K562 (cell line): ENCODE results near the gene CYB5R4. TPM values are rescaled to one million over a fixed set of nuclear protein-coding genes. Genes with fewer than 3 reads are reported as not detected.

ENCODE experiments used
- ATAC-seq: fragments of 200-7000 bp; cut with Tn5 transposase; 3 replicates; pipeline ENCODE4 v1.9.1; 2020; ENCODE audit warnings: moderate library complexity
- BruUV-seq: library from RNA; stranded (reverse); fragments of 400-500 nt; replicated peaks from 2 replicates; lab custom pipeline; 2021; lab: Mats Ljungman, UMichigan
- CTCF ChIA-PET: fragments of 300-600 bp; formaldehyde crosslinking; extraction: SDS; loops from one replicate; lab custom pipeline; 2021; ENCODE audit warnings: low intra/inter-chr PET ratio; lab: Yijun Ruan, JAX
- POLR2A ChIA-PET: fragments of 300-600, 350-650 bp; sonication (Branson Sonifier 250); formaldehyde crosslinking; extraction: SDS; loops from one replicate; lab custom pipeline; 2021; ENCODE audit warnings: antibody characterized with exemption, inconsistent platforms; lab: Yijun Ruan, JAX
- DNase-seq, 4 experiments: peaks; one replicate each; pipeline versions ENCODE4 v3.0.0 to v3.0.0-alpha.2; 2011 to 2018; ENCODE audit warnings: low spot score in 3 of 4, mixed read lengths in 3 of 4; ENCODE audit errors: extremely low read depth in 1 of 4
- FAIRE-seq: peaks from 2 replicates; lab custom pipeline; 2011; peaks lifted over from hg19 to GRCh38; lab: Jason Lieb, UNC
- H2AFZ ChIP-seq: 2 replicates; pipeline ENCODE4 v1.6.0; 2011; ENCODE audit warnings: low read depth, low read length, control low read depth, inconsistent platforms
- H3K27ac ChIP-seq: fragments of 200-600 bp; 3 replicates; pipeline ENCODE4 v1.8.0; 2011; ENCODE audit warnings: low read depth, mild to moderate bottlenecking, control low read depth, inconsistent platforms, low read length, moderate library complexity, mixed read lengths; ENCODE audit errors: extremely low read depth
- H3K27me3 ChIP-seq, 2 experiments: fragments of 300-600 bp in 1 of 2; 2 replicates in 1 of 2; 3 replicates in 1 of 2; pipeline versions ENCODE4 v1.6.0 to v1.8.0; 2011; ENCODE audit warnings: inconsistent platforms in 2 of 2, low read length in 2 of 2, mild to moderate bottlenecking in 1 of 2, mixed read lengths in 1 of 2, moderate library complexity in 1 of 2; ENCODE audit not compliant: control insufficient read depth in 2 of 2, insufficient read depth in 2 of 2
- H3K36me3 ChIP-seq: fragments of 300-600 bp; 3 replicates; pipeline ENCODE4 v1.8.0; 2011; ENCODE audit warnings: mild to moderate bottlenecking, low read length, inconsistent platforms; ENCODE audit not compliant: control insufficient read depth, insufficient read depth
- H3K4me1 ChIP-seq, 2 experiments: fragments of 200-600 bp in 1 of 2; replicated peaks in 1 of 2; 2 replicates in 1 of 2; 3 replicates in 1 of 2; pipeline versions ENCODE4 v1.5.1 to v1.8.0; 2011; ENCODE audit warnings: inconsistent platforms in 2 of 2, low read length in 2 of 2, mild to moderate bottlenecking in 1 of 2, mixed read lengths in 1 of 2, moderate library complexity in 1 of 2; ENCODE audit not compliant: control insufficient read depth in 2 of 2, insufficient read depth in 2 of 2
- H3K4me2 ChIP-seq: 2 replicates; pipeline ENCODE4 v1.6.1; 2011; ENCODE audit warnings: low read length, control low read depth, inconsistent platforms, mixed read lengths; ENCODE audit not compliant: insufficient read depth
- H3K4me3 ChIP-seq: fragments of 200-600 bp; sonication (generic), shearing (Covaris generic); 2 replicates; pipeline ENCODE4 v1.5.1; 2016; ENCODE audit warnings: control low read depth, inconsistent platforms
- H3K79me2 ChIP-seq: fragments of 200-600 bp; 3 replicates; pipeline ENCODE4 v1.8.0; 2011; ENCODE audit warnings: low read length, inconsistent platforms; ENCODE audit not compliant: control insufficient read depth, insufficient read depth
- H3K9ac ChIP-seq, 2 experiments: 2 replicates each; pipeline versions ENCODE4 v1.6.0 to v1.6.1; 2011; ENCODE audit warnings: low read depth in 2 of 2, low read length in 2 of 2, control low read depth in 1 of 2, inconsistent platforms in 1 of 2, mild to moderate bottlenecking in 1 of 2, mixed read lengths in 1 of 2; ENCODE audit not compliant: insufficient read depth in 1 of 2
- H3K9me1 ChIP-seq: one replicate; pipeline ENCODE4 v1.6.0; 2011; ENCODE audit warnings: inconsistent platforms, mild to moderate bottlenecking, low read length, moderate library complexity; ENCODE audit not compliant: control insufficient read depth, insufficient read depth
- H3K9me3 ChIP-seq: replicated peaks from 2 replicates; pipeline ENCODE4 v1.5.1; 2011; ENCODE audit warnings: low read depth, low read length, inconsistent platforms; ENCODE audit not compliant: control insufficient read depth, insufficient read depth
- H4K20me1 ChIP-seq: replicated peaks from 2 replicates; pipeline ENCODE4 v1.6.1; 2011; ENCODE audit warnings: low read length, inconsistent platforms, mixed read lengths; ENCODE audit not compliant: control insufficient read depth, insufficient read depth
- ELF1 ChIP-seq: fragments of 200-800 bp; sonication (Bioruptor generic); IDR thresholded peaks from 2 replicates; pipeline ENCODE4 v1.6.1; 2016; ENCODE audit warnings: missing genetic modification characterization, missing compliant biosample characterization
- HSF4 ChIP-seq: fragments of 250-450 bp; sonication (Bioruptor Pico); IDR thresholded peaks from 2 replicates; pipeline ENCODE4 v2.1.2; 2022; ENCODE audit warnings: mild to moderate bottlenecking, moderate library complexity, borderline replicate concordance
- KLF10 ChIP-seq: fragments of 250-450 bp; sonication (Bioruptor Pico); IDR thresholded peaks from 2 replicates; pipeline ENCODE4 v1.6.1; 2021; ENCODE audit warnings: matching md5 sums
- NCOR1 ChIP-seq: fragments of 450-650 bp; IDR thresholded peaks from 2 replicates; pipeline ENCODE4 v1.6.1; 2016; ENCODE audit warnings: mild to moderate bottlenecking, moderate library complexity
- RBM15 ChIP-seq: fragments of 200-400 bp; formaldehyde crosslinking; IDR thresholded peaks from 2 replicates; pipeline ENCODE4 v1.6.1; 2018; ENCODE audit warnings: mild to moderate bottlenecking, low read length, moderate library complexity; ENCODE audit not compliant: insufficient read depth
- RBM22 ChIP-seq: fragments of 200-400 bp; formaldehyde crosslinking; IDR thresholded peaks from 2 replicates; pipeline ENCODE4 v1.6.1; 2018; ENCODE audit warnings: low read length, low read depth; ENCODE audit not compliant: poor library complexity, severe bottlenecking
- RBM25 ChIP-seq: fragments of 200-400 bp; formaldehyde crosslinking; IDR thresholded peaks from 2 replicates; pipeline ENCODE4 v1.6.1; 2018; ENCODE audit warnings: low read length, low read depth, moderate library complexity; ENCODE audit not compliant: severe bottlenecking
- SMC3 ChIP-seq: conservative IDR thresholded peaks from 2 replicates; pipeline ENCODE4 v1.6.1; 2011; ENCODE audit warnings: low read depth, low read length, improper control_type of control experiment; ENCODE audit not compliant: insufficient read depth
- SOX6 ChIP-seq: fragments of 450-650 bp; IDR thresholded peaks from 2 replicates; pipeline ENCODE4 v1.6.1; 2014; ENCODE audit warnings: mild to moderate bottlenecking
- TRIM28 ChIP-seq: fragments of 450-650 bp; IDR thresholded peaks from 2 replicates; pipeline ENCODE4 v1.6.1; 2017
- ZC3H4 ChIP-seq: sonication (generic); formaldehyde crosslinking; IDR thresholded peaks from 2 replicates; pipeline ENCODE4 v1.9.0; 2021; ENCODE audit warnings: missing genetic modification reagents, borderline replicate concordance
- ZFP36 ChIP-seq: fragments of 150-350 bp; IDR thresholded peaks from 2 replicates; pipeline ENCODE4 v1.6.1; 2018; ENCODE audit warnings: low read length, low read depth; ENCODE audit not compliant: partially characterized antibody
- ZKSCAN3 ChIP-seq: fragments of 250-450 bp; sonication (Bioruptor Pico); IDR thresholded peaks from 2 replicates; pipeline ENCODE4 v1.4.0; 2020
- ZNF586 ChIP-seq: fragments of 450-650 bp; formaldehyde crosslinking; conservative IDR thresholded peaks from 2 replicates; pipeline ENCODE4 v1.4.0; 2020; ENCODE audit warnings: mild to moderate bottlenecking, moderate library complexity
- in situ Hi-C: fragments of 300-500 bp; cut with MboI; formaldehyde crosslinking; loops from 4 replicates; pipeline ENCODE4 v1.15.0; 2018; ENCODE audit warnings: inconsistent platforms, mixed read lengths
- intact Hi-C: fragments of 100-400 bp; cut with micrococcal nuclease; formaldehyde crosslinking; loops from 2 replicates; pipeline ENCODE4 v1.14.2; 2022
- polyA plus RNA-seq, 8 experiments: library from polyadenylated mRNA; depleted of rRNA in 4 of 8; stranded (reverse) in 5 of 8; unstranded in 3 of 8; fragments of >200 nt; fragmentation: Nextera tagmentation in 2 of 8; fragmentation: Illumina TruSeq in 1 of 8; extraction: Ambion mirVana in 2 of 8; extraction: Trizol in 1 of 8; gene quantifications; 2 replicates each; pipeline versions ENCODE4 v1.2.1 to v1.2.3, GENCODE V29; 2011 to 2014; ENCODE audit warnings: inconsistent platforms in 1 of 8, missing spikeins in 1 of 8
- total RNA-seq, 7 experiments: library from RNA; depleted of rRNA in 6 of 7; stranded (reverse); fragments of >200 nt in 6 of 7; fragmentation: Illumina TruSeq in 2 of 7; extraction: Trizol in 2 of 7; gene quantifications; 2 replicates each; pipeline versions ENCODE4 v1.2.1 to v1.2.3, GENCODE V29; 2011 to 2021; ENCODE audit warnings: low replicate concordance in 1 of 7
- TF ChIP-seq, protein P1 (sequence below): sonication (generic); formaldehyde crosslinking; IDR thresholded peaks from 2 replicates; pipeline ENCODE4 v1.8.1; 2022; ENCODE audit warnings: missing genetic modification reagents
- TF ChIP-seq, protein P2 (sequence below): fragments of 200-800 bp; sonication (Bioruptor generic); IDR thresholded peaks from 2 replicates; pipeline ENCODE4 v1.6.1; 2017; ENCODE audit warnings: missing genetic modification characterization, missing compliant biosample characterization

The CYB5R4 gene
- total and polyA plus RNA-seq, 9 of the 15 experiments (the other 6 are each of a cell fraction or from before 2014, with no cell fraction given) = 5.9 to 23.1 (median 19.0) TPM

DNA sequence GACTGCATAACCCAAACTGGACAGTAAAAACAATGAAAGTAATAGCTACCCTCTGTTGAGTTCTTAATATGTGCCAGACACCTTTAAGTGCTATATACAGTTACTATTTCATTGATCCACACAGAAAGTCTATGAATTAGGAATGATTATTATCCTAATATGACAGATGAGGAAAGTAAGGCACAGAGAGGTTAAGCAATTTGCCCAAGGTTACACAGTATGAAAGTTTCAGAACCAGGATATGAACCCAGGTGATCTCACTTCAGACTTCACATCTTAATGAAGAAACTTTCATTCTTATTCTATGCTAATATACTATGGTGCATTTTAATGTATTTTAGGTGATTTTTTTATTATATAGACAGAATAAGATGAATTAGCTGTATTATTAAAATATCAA is 46.9 kb upstream of the CYB5R4 start:
- H3K36me3 ChIP-seq = no peaks in the 10 kb centered on the region
- no peak overlapping the region for H3K27ac ChIP-seq
- H3K4me2 ChIP-seq = no peak overlapping the region
- ChIA-PET POLR2A (interaction anchor here (0.9 kb wide), 1 partner anchor 9 kb away, joined by 3 read pairs; no protein-coding TSS in a partner anchor), CTCF (no interaction called here)
- no peak for ATAC-seq
- H3K4me1 ChIP-seq = no peaks in the 10 kb centered on the region
- intact Hi-C loops (loop anchor here (10.0 kb wide), 1 partner anchor 198 kb away; no protein-coding TSS in a partner anchor), in situ Hi-C loops (no loop called here)
- no peak overlapping the region for H3K4me3 ChIP-seq
- H4K20me1 ChIP-seq = no peaks in the 10 kb centered on the region
- H3K79me2 ChIP-seq = no peaks in the 10 kb centered on the region
- H3K9ac ChIP-seq = no peak overlapping the region
- no peaks in the 10 kb centered on the region for H3K9me3 ChIP-seq
- DNase-seq = no peak
- no peaks in the 10 kb centered on the region for H3K27me3 ChIP-seq
- no peaks in the 10 kb centered on the region for H3K9me1 ChIP-seq
- no peak overlapping the region for H2AFZ ChIP-seq
- no peak for FAIRE-seq
- TF ChIP-seq SOX6 (no peak), ZNF586 (CRISPR knock-in tag) (no peak), ELF1 (no peak), RBM25 (peak; percentile 87), ZFP36 (peak; percentile 63), ZKSCAN3 (CRISPR knock-in tag) (no peak), RBM22 (no peak), HSF4 (CRISPR knock-in tag) (no peak), RBM15 (no peak), KLF10 (CRISPR knock-in tag) (no peak), TRIM28 (no peak), SMC3 (no peak), NCOR1 (no peak), ZC3H4 (CRISPR knock-in tag) (no peak)
- TF ChIP-seq, protein P1, sequence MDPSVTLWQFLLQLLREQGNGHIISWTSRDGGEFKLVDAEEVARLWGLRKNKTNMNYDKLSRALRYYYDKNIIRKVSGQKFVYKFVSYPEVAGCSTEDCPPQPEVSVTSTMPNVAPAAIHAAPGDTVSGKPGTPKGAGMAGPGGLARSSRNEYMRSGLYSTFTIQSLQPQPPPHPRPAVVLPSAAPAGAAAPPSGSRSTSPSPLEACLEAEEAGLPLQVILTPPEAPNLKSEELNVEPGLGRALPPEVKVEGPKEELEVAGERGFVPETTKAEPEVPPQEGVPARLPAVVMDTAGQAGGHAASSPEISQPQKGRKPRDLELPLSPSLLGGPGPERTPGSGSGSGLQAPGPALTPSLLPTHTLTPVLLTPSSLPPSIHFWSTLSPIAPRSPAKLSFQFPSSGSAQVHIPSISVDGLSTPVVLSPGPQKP (CRISPR knock-in tag) = no peak
- TF ChIP-seq, protein P2, sequence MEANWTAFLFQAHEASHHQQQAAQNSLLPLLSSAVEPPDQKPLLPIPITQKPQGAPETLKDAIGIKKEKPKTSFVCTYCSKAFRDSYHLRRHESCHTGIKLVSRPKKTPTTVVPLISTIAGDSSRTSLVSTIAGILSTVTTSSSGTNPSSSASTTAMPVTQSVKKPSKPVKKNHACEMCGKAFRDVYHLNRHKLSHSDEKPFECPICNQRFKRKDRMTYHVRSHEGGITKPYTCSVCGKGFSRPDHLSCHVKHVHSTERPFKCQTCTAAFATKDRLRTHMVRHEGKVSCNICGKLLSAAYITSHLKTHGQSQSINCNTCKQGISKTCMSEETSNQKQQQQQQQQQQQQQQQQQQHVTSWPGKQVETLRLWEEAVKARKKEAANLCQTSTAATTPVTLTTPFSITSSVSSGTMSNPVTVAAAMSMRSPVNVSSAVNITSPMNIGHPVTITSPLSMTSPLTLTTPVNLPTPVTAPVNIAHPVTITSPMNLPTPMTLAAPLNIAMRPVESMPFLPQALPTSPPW (CRISPR knock-in tag) = no peak
- no TSS peak for BruUV-seq
